Ecto neural progenitor cell (in vitro differentiated cells): Measurements from ENCODE around the gene SIPA1.
"Not testable (repeated sequence)": the region's sequence is repeated elsewhere in the genome, so short reads cannot be mapped to it uniquely, and the experiment has no call there.

Experiments used
- DNase-seq: peaks from one replicate; pipeline ENCODE4 v3.0.0-alpha.2; 2018; ENCODE audit warnings: low spot score

SIPA1 gene

DNA sequence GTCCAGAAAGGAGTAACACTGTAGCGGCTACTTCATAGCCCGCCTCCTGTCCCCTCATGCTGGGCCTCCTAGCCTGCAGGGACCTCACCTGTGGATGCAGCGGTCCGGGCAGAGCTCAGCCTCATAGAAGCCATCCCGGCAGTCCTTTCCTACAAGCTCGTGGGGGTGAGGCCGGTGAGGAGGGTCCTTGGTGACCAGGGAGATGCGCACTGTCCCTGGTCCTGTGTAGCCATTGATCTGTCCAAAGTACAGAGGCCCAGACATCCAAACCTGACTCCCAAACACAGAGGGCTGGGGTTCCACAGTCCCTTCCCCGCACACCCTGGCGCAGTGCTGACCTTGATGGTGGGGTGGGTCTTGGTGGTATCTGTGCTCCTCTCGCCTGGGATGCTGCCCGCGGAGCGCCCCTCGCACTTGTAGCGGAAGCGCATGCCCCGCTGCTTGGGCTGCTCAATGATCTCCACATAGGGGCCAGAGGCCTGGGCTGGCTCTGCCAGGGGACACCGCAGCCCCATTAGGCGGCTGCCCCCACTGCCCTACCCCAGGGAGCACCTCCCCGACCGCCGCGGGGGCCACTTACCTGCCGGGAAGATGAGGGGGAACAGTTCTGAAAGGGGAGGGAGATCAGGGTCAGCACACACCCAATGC is 23.8 kb downstream of the SIPA1 start:
- no peak for DNase-seq

DNA sequence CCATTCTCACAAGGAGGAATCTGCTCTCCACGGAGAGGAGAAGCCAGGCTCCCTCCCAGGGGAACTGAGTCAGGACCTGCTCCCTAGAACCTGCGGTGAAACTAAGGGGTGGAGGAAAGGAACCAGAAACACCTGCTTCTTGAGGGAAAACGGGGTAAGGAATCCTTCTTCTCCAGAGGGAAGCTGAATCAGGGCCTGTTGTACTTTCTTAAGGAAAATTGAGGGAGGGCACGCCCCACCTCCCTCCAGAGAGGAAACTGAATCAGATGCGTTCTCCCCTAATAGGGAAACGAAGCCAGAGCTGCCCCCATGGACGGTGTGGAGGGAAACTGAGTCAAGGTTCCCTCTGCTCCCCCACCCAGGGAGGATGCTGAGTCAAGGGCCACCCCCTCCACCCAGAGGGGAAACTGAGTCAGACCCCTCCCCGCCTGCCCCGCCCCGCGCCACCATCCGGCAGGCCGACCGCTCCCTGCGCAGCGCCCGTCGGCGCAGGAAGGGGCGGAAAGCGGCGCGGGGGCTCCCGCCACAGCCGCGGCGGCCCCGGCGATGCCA is 24.4 kb downstream of the SIPA1 start:
- no peak for DNase-seq

GRCh38 chr11:65662799-65663638 is 25.1 kb downstream of the SIPA1 start, which contains the start of gene RELA:
TSS of gene RELA (minus strand) at chr11:65662916. CDS start at chr11:65662832, 84 bp downstream.
- DNase-seq: peak; percentile 93

- DNase-seq: no peak
Observed at GRCh38 chr11:65663639-65664200, 25.8 kb downstream of the SIPA1 start.

DNA sequence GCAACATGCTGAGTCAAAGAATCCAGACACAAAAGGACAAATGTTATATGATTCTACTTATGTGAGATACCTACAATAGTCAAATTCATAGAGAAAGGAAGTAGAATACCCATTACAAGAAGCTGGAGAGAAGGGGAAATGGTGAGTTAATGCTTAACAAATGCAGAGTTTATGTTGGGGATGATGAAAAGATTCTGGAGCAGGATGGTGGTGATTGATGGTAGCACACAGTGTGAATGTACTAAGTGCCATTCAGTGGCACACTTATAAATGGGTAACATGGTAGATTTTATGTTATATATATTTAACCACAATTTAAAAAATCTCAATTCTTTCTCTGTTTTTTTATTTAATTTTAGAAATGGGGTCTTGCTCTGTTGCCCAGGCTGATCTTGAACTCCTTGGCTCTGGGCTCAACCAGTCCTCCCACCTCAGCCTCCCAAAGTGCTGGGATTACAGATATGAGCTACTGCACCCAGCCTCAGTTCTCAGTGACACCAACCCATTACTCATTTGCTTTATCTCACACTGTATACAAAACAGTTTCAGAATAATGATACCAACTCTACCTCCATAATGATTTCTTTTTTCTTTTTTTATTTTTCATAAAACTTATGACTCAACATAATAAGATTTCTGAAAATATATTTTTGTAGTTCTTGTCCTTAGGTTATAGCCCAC is 34.4 kb downstream of the SIPA1 start:
- no peak for DNase-seq

- no peak for DNase-seq
Observed at GRCh38 chr11:65672982-65673381, 35.1 kb downstream of the SIPA1 start.

GRCh38 chr11:65680192-65680743 is 42.4 kb downstream of the SIPA1 start:
- DNase-seq: no peak

- DNase-seq: not testable (repeated sequence)
Observed at GRCh38 chr11:65683480-65683879, 45.6 kb downstream of the SIPA1 start.

DNA sequence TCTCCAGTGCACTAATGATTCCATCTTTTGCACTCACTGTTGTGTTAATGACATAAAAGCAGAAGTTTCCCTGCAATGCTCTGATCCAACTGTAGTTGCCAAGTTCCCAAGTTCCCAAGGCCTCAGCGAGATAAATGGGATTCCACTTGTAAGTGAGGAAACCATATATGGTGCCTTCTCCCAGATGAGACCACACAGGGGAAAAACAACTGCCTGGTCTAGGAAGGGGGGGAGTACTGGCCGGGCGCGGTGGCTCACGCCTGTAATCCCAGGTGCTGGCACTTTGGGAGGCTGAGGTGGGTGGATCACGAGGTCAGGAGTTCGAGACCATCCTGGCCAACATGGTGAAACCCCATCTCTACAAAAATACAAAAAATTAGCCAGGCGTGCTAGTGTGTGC is 48.1 kb downstream of the SIPA1 start:
- DNase-seq: no peak

DNA sequence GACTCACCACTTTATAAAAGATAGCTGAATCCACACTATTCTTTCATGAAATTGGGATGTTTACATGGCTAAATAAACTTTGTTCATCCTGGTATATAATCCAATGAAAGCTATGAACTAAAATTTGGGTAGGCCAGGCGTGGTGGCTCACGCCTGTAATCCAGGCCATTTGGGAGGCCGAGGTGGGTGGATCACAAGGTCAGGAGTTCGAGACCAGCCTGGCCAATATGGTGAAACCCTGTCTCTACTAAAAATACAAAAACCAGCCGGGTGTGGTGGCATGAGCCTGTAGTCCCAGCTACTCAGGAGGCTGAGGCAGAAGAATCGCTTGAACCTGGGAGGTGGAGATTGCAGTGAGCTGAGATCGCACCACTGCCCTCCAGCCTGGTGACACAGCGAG is 53.9 kb downstream of the SIPA1 start:
- DNase-seq: not testable (repeated sequence)

- DNase-seq: no peak
Observed at GRCh38 chr11:65692367-65692766, 54.5 kb downstream of the SIPA1 start.

- no peak for DNase-seq
Observed at GRCh38 chr11:65695459-65696241, 57.7 kb downstream of the SIPA1 start.

- no peak for DNase-seq
Observed at GRCh38 chr11:65696802-65697552, 59.1 kb downstream of the SIPA1 start.

DNA sequence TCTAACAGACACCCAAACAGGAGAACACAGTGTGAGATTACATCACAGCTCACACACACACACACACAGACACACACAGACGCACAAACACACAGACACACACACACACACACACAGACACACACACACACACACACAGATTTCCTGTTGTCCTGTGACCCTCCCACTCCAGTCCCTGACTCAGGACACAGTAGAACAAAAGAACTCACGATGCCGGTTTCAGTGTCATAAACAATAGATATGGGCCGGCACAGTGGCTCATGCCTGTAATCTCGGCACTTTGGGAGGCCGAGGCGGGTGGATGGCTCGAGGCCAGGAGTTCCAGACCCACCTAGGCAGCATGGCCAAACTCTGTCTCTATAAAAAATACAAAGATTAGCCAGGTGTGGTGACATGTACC is 60.3 kb downstream of the SIPA1 start:
- DNase-seq: no peak

- no peak for DNase-seq
Observed at GRCh38 chr11:65699306-65699705, 61.4 kb downstream of the SIPA1 start.

GRCh38 chr11:65700399-65700798 is 62.5 kb downstream of the SIPA1 start:
- no peak for DNase-seq
